Astrocyte of the cerebellum (primary cell): ENCODE data around the gene SLC24A4.

Experiments used
- DNase-seq: peaks from one replicate; pipeline ENCODE4 v3.0.0-alpha.2; 2011; ENCODE audit warnings: low read depth
- H3K4me3 ChIP-seq: 2 replicates; pipeline ENCODE4 v1.5.1; 2011; ENCODE audit warnings: mild to moderate bottlenecking, low read depth, low read length, moderate library complexity
- in situ Hi-C: cut with HindIII; loops from 2 replicates; pipeline ENCODE4 v1.10.0; 2017; ENCODE audit warnings: low sequenced_read_pairs
- TF ChIP-seq, protein P1 (sequence below): IDR thresholded peaks from 2 replicates; pipeline ENCODE4 v1.5.1; 2012; ENCODE audit warnings: low read length, low read depth, moderate library complexity, mild to moderate bottlenecking; ENCODE audit errors: missing control alignments

SLC24A4 gene

DNA sequence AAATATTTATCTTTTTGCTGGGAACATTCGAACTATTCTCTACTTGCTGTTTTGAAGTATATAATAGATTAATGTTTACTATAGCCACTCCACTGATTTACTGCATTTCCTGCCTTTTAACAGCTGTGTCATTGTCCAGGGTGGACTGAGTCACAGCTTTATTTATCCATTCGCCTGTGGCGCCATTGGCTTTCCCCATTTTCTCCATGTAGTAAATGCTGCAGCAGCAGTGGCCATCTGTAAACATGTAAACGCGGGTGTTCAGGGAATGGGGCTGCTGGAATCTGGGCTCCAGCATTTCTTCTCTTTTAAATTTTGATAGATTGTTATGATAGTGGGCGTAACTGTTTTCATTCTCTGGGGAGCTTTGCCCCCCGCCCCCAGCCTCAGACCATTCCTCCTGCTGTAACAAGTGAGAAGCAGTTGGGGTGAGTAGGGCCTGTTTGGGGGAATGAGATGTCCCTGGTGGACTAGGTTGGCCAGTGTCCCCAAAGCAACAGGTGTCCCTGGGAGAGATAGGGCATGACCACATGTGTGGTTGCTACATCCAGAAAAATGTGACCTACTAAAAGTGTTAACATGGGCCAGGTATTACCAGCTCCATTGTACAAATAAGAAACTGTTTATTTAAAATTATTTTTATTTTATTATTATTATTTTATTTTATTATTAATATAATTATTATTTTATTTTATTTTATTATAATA, 223.5 kb downstream of the SLC24A4 start:
- in situ Hi-C loops = no loop called here
- no peak overlapping the region for H3K4me3 ChIP-seq
- no peak for DNase-seq
- TF ChIP-seq, protein P1, sequence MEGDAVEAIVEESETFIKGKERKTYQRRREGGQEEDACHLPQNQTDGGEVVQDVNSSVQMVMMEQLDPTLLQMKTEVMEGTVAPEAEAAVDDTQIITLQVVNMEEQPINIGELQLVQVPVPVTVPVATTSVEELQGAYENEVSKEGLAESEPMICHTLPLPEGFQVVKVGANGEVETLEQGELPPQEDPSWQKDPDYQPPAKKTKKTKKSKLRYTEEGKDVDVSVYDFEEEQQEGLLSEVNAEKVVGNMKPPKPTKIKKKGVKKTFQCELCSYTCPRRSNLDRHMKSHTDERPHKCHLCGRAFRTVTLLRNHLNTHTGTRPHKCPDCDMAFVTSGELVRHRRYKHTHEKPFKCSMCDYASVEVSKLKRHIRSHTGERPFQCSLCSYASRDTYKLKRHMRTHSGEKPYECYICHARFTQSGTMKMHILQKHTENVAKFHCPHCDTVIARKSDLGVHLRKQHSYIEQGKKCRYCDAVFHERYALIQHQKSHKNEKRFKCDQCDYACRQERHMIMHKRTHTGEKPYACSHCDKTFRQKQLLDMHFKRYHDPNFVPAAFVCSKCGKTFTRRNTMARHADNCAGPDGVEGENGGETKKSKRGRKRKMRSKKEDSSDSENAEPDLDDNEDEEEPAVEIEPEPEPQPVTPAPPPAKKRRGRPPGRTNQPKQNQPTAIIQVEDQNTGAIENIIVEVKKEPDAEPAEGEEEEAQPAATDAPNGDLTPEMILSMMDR = no peak

DNA sequence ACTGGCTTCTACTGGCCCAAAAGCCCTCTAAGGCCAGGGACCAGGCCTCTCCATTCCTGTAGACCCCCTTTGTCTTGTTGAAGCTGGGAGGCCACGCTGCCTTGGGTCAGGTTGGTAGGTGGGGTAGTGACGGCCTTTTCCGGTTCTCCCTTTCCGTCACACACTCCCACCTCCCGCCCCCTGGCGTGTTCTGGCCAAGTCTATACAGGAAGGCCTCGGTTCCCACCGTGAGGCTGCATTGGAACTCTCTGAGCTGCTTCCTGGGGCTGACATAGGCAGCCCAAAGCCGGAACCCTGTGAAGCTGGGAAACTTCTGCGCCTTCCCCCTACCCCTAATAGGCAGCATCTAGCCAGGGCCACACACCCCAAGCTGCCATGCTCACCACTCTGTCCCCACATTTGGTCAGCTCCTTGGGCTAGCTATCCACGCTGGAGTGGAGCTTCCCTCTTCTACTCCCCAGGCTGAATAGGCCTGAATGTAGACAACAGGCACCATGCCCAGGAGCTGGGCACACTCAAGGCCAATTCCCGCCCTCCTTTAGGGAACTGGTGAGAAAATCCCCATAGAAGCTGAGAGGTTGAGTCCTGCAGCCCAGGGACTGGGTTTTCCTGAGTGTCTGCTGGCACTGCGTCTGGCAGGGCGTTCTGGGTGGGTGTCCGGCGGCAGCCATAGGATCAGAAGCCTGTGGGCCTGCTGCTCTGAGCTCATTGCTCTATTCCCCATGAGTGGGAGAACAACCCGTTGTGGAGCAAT, 226.3 kb downstream of the SLC24A4 start:
- DNase-seq = no peak
- in situ Hi-C loops = no loop called here
- TF ChIP-seq, protein P1 = no peak
- H3K4me3 ChIP-seq = no peak overlapping the region

DNA sequence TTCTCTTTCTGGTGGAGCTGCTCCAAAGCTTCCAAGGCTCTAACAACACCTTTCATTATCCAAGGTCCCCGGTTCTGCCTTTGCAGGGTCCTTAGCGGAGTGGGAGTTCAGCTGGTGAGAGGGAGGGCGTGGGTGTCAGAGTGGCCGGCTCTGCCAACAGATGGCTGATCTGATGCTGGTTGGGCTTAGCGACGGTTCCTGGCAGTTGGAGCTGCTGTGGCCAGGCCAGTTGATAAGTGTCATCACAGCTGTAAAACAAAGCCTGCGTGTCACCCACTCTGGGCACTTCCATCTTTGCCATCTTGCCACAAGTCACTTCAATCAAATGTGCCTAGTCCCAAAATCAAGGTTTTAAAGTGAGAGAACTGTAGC, 226.9 kb downstream of the SLC24A4 start:
- TF ChIP-seq, protein P1 = no peak
- no peak for DNase-seq
- in situ Hi-C loops = no loop called here
- H3K4me3 ChIP-seq = no peak overlapping the region
